Stimulated activated CD4-positive, alpha-beta T cell treated with anti-CD3 and anti-CD28 coated beads, Interleukin-4, amount 100 ng/mL, for 24 hours (primary cell): Measurements from ENCODE around the gene PARD6G.
"Not testable (repeated sequence)": the region's sequence is repeated elsewhere in the genome, so short reads cannot be mapped to it uniquely, and the experiment has no call there.

Source experiments
- DNase-seq: peaks from one replicate; pipeline ENCODE4 v3.0.0-alpha.2; 2020

Gene PARD6G

GRCh38 chr18:80170395-80171053, 76.8 kb downstream of the PARD6G start:
- DNase-seq, result no peak

GRCh38 chr18:80169607-80170006, 77.7 kb downstream of the PARD6G start:
- no peak for DNase-seq

- DNase-seq, result no peak
Measured at GRCh38 chr18:80168982-80169381, 78.3 kb downstream of the PARD6G start.

GRCh38 chr18:80168346-80168745, 79.0 kb downstream of the PARD6G start:
- no peak for DNase-seq

- no peak for DNase-seq
Measured at GRCh38 chr18:80167931-80168330, 79.4 kb downstream of the PARD6G start.

- no peak for DNase-seq
Measured at GRCh38 chr18:80167331-80167730, 80.0 kb downstream of the PARD6G start.

GRCh38 chr18:80166725-80167124, 80.6 kb downstream of the PARD6G start:
- no peak for DNase-seq

GRCh38 chr18:80166240-80166639, 81.1 kb downstream of the PARD6G start:
- DNase-seq, result no peak

GRCh38 chr18:80164727-80165355, 82.5 kb downstream of the PARD6G start:
- DNase-seq, result not testable (repeated sequence)

GRCh38 chr18:80163183-80163582, 84.1 kb downstream of the PARD6G start:
- DNase-seq, result no peak

- DNase-seq, result no peak
Measured at GRCh38 chr18:80161781-80162417, 85.4 kb downstream of the PARD6G start.

GRCh38 chr18:80159713-80160636, 87.3 kb downstream of the PARD6G start:
- DNase-seq, result peak; percentile 43

- no peak for DNase-seq
Measured at GRCh38 chr18:80158365-80158764, 88.9 kb downstream of the PARD6G start.

GRCh38 chr18:80157708-80158343, 89.5 kb downstream of the PARD6G start:
- peak; percentile 81 for DNase-seq

- peak; percentile 49 for DNase-seq
Measured at GRCh38 chr18:80154293-80154692, 93.0 kb downstream of the PARD6G start.

- no peak for DNase-seq
Measured at GRCh38 chr18:80149667-80150066, 97.6 kb downstream of the PARD6G start.

GRCh38 chr18:80148326-80149199, 98.8 kb downstream of the PARD6G start:
- DNase-seq, result no peak

- DNase-seq, result peak; percentile 86
Measured at GRCh38 chr18:80147418-80148325, 99.6 kb downstream of the PARD6G start.

- no peak for DNase-seq
Measured at GRCh38 chr18:80147037-80147417, 100.3 kb downstream of the PARD6G start.

- no peak for DNase-seq
Measured at GRCh38 chr18:80145196-80145804, 102.0 kb downstream of the PARD6G start.
